Neural cell (in vitro differentiated cells): Measurements from ENCODE around the gene RUNX1. TPM values are rescaled to one million over a fixed set of nuclear protein-coding genes. Genes with fewer than 3 reads are reported as not detected.

Source experiments
- H2AFZ ChIP-seq: fragments of 200-600, 300-800 bp; sonication (generic), shearing (Covaris generic); 2 replicates; pipeline ENCODE4 v1.6.0; 2014; ENCODE audit warnings: low read depth, mild to moderate bottlenecking, antibody characterized with exemption, low read length, moderate library complexity
- H3F3A ChIP-seq: fragments of 200-600 bp; shearing (Covaris generic); 2 replicates; pipeline ENCODE4 v1.6.1; 2016; ENCODE audit warnings: mild to moderate bottlenecking, moderate library complexity, mixed read lengths, antibody characterized with exemption, low read length; ENCODE audit not compliant: insufficient read depth, poor library complexity, severe bottlenecking
- H3K27ac ChIP-seq: fragments of 200-600, 300-800 bp; sonication (generic), shearing (Covaris generic); 2 replicates; pipeline ENCODE4 v1.5.1; 2014; ENCODE audit warnings: mild to moderate bottlenecking, low read length, moderate library complexity
- H3K27me3 ChIP-seq: fragments of 300-800, 200-600 bp; sonication (generic), shearing (Covaris generic); 2 replicates; pipeline ENCODE4 v1.6.0; 2014; ENCODE audit warnings: mild to moderate bottlenecking, low read depth, low read length, moderate library complexity; ENCODE audit not compliant: insufficient read depth
- H3K36me3 ChIP-seq: fragments of 300-800, 200-600 bp; sonication (generic), shearing (Covaris generic); 2 replicates; pipeline ENCODE4 v1.5.1; 2014; ENCODE audit warnings: mild to moderate bottlenecking, antibody characterized with exemption, low read length, moderate library complexity; ENCODE audit not compliant: insufficient read depth
- H3K4me2 ChIP-seq: fragments of 300-800, 200-600 bp; sonication (generic), shearing (Covaris generic); 2 replicates; pipeline ENCODE4 v1.6.0; 2014; ENCODE audit warnings: mild to moderate bottlenecking, low read length
- H3K4me3 ChIP-seq: fragments of 300-800, 200-600 bp; sonication (generic), shearing (Covaris generic); 2 replicates; pipeline ENCODE4 v1.5.1; 2014; ENCODE audit warnings: mild to moderate bottlenecking, low read length, moderate library complexity
- H3K79me2 ChIP-seq: fragments of 200-600 bp; shearing (Covaris generic); replicated peaks from 2 replicates; pipeline ENCODE4 v1.6.0; 2014; ENCODE audit warnings: mild to moderate bottlenecking, low read length, moderate library complexity; ENCODE audit not compliant: insufficient read depth
- H3K9ac ChIP-seq: fragments of 300-800, 200-600 bp; sonication (generic), shearing (Covaris generic); 2 replicates; pipeline ENCODE4 v1.6.1; 2016; ENCODE audit warnings: mild to moderate bottlenecking, low read length, mixed read lengths
- H3K9me2 ChIP-seq: fragments of 200-600 bp; shearing (Covaris generic); 2 replicates; pipeline ENCODE4 v1.6.1; 2016; ENCODE audit warnings: mild to moderate bottlenecking, low read length, mixed read lengths; ENCODE audit not compliant: insufficient read depth
- H3K9me3 ChIP-seq: fragments of 200-600, 300-800 bp; sonication (generic), shearing (Covaris generic); 2 replicates; pipeline ENCODE4 v1.6.1; 2016; ENCODE audit warnings: mild to moderate bottlenecking, mixed run types, low read length, moderate library complexity, mixed read lengths
- H4K20me1 ChIP-seq: fragments of 200-600 bp; shearing (Covaris generic); 2 replicates; pipeline ENCODE4 v1.6.1; 2016; ENCODE audit warnings: mild to moderate bottlenecking, mixed run types; ENCODE audit not compliant: insufficient read depth
- EP300 ChIP-seq: fragments of 450-650 bp; conservative IDR thresholded peaks from 2 replicates; pipeline ENCODE4 v1.6.1; 2014; ENCODE audit warnings: antibody characterized with exemption, mild to moderate bottlenecking, moderate library complexity; ENCODE audit not compliant: poor library complexity, severe bottlenecking
- EZH2 ChIP-seq: fragments of 200-600, 300-800 bp; shearing (Covaris generic), sonication (generic); IDR thresholded peaks from 2 replicates; pipeline ENCODE4 v1.6.1; 2014; ENCODE audit warnings: antibody characterized with exemption, low read length, borderline replicate concordance, mild to moderate bottlenecking; ENCODE audit not compliant: insufficient read depth, poor library complexity, severe bottlenecking
- MXI1 ChIP-seq: fragments of 450-650 bp; conservative IDR thresholded peaks from 2 replicates; pipeline ENCODE4 v1.6.1; 2014; ENCODE audit warnings: antibody characterized with exemption, mild to moderate bottlenecking; ENCODE audit not compliant: poor library complexity, severe bottlenecking
- POLR2AphosphoS5 ChIP-seq: IDR thresholded peaks from 2 replicates; pipeline ENCODE4 v1.6.1; 2012
- RAD21 ChIP-seq: fragments of 450-650 bp; conservative IDR thresholded peaks from 2 replicates; pipeline ENCODE4 v1.6.1; 2014; ENCODE audit warnings: antibody characterized with exemption, mild to moderate bottlenecking, moderate library complexity
- SMC3 ChIP-seq: fragments of 450-650 bp; conservative IDR thresholded peaks from 2 replicates; pipeline ENCODE4 v1.6.1; 2014; ENCODE audit warnings: antibody characterized with exemption, mild to moderate bottlenecking, moderate library complexity; ENCODE audit not compliant: poor library complexity
- TAF1 ChIP-seq: IDR thresholded peaks from 2 replicates; pipeline ENCODE4 v1.6.1; 2012; ENCODE audit warnings: low read depth
- polyA plus RNA-seq: library from polyadenylated mRNA; depleted of rRNA; stranded (reverse); fragments of >200 nt; gene quantifications from 2 replicates; pipeline ENCODE4 v1.2.3, GENCODE V29; 2014
- TF ChIP-seq, protein P1 (sequence below): fragments of 450-650 bp; IDR thresholded peaks from 2 replicates; pipeline ENCODE4 v1.5.1; 2014; ENCODE audit warnings: antibody characterized with exemption, mild to moderate bottlenecking, moderate library complexity; ENCODE audit not compliant: poor library complexity, severe bottlenecking
- TF ChIP-seq, protein P2 (sequence below): IDR thresholded peaks from 2 replicates; pipeline ENCODE4 v1.6.1; 2012; ENCODE audit warnings: borderline replicate concordance

The RUNX1 gene
- polyA plus RNA-seq, 1 donor from 2014 or later = not detected

DNA sequence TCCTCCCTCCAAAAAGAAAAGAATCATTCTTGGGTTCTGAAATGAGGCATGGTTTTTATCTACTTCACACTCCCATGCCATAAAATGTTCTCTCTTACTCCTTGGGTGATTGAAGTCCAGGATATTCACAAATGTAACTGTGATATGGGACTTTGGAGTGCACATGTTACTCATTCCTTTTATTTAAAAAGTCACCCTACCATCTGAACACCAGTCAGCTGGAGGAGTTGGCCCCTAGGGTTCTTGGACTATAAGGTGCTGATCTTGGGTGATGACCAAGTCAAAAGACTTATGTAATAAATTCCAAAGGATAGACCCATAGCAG, 251.9 kb downstream of the RUNX1 start:
- no peak overlapping the region for H2AFZ ChIP-seq
- no peaks in the 10 kb centered on the region for H3K79me2 ChIP-seq
- TF ChIP-seq TAF1 (no peak), EZH2 (no peak), EP300 (no peak), MXI1 (no peak), RAD21 (no peak), SMC3 (no peak), POLR2AphosphoS5 (no peak)
- TF ChIP-seq, protein P1, sequence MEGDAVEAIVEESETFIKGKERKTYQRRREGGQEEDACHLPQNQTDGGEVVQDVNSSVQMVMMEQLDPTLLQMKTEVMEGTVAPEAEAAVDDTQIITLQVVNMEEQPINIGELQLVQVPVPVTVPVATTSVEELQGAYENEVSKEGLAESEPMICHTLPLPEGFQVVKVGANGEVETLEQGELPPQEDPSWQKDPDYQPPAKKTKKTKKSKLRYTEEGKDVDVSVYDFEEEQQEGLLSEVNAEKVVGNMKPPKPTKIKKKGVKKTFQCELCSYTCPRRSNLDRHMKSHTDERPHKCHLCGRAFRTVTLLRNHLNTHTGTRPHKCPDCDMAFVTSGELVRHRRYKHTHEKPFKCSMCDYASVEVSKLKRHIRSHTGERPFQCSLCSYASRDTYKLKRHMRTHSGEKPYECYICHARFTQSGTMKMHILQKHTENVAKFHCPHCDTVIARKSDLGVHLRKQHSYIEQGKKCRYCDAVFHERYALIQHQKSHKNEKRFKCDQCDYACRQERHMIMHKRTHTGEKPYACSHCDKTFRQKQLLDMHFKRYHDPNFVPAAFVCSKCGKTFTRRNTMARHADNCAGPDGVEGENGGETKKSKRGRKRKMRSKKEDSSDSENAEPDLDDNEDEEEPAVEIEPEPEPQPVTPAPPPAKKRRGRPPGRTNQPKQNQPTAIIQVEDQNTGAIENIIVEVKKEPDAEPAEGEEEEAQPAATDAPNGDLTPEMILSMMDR = no peak
- TF ChIP-seq, protein P2, sequence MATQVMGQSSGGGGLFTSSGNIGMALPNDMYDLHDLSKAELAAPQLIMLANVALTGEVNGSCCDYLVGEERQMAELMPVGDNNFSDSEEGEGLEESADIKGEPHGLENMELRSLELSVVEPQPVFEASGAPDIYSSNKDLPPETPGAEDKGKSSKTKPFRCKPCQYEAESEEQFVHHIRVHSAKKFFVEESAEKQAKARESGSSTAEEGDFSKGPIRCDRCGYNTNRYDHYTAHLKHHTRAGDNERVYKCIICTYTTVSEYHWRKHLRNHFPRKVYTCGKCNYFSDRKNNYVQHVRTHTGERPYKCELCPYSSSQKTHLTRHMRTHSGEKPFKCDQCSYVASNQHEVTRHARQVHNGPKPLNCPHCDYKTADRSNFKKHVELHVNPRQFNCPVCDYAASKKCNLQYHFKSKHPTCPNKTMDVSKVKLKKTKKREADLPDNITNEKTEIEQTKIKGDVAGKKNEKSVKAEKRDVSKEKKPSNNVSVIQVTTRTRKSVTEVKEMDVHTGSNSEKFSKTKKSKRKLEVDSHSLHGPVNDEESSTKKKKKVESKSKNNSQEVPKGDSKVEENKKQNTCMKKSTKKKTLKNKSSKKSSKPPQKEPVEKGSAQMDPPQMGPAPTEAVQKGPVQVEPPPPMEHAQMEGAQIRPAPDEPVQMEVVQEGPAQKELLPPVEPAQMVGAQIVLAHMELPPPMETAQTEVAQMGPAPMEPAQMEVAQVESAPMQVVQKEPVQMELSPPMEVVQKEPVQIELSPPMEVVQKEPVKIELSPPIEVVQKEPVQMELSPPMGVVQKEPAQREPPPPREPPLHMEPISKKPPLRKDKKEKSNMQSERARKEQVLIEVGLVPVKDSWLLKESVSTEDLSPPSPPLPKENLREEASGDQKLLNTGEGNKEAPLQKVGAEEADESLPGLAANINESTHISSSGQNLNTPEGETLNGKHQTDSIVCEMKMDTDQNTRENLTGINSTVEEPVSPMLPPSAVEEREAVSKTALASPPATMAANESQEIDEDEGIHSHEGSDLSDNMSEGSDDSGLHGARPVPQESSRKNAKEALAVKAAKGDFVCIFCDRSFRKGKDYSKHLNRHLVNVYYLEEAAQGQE = no peak
- H4K20me1 ChIP-seq = no peaks in the 10 kb centered on the region
- peak overlapping the region; percentile 6 for H3K9ac ChIP-seq
- H3K27ac ChIP-seq = no peak overlapping the region
- H3K4me3 ChIP-seq = peak overlapping the region; percentile 10
- H3K36me3 ChIP-seq = no peaks in the 10 kb centered on the region
- H3F3A ChIP-seq = no peaks in the 10 kb centered on the region
- no peak overlapping the region for H3K4me2 ChIP-seq
- no peaks in the 10 kb centered on the region for H3K9me3 ChIP-seq
- H3K9me2 ChIP-seq = no peaks in the 10 kb centered on the region
- H3K27me3 ChIP-seq = no peaks in the 10 kb centered on the region

- H3K4me2 ChIP-seq = no peak overlapping the region
These were observed 252.4 kb downstream of the RUNX1 start for GRCh38 chr21:34796518-34797200.

More at GRCh38 chr21:34796518-34797200, 252.4 kb downstream of the RUNX1 start:
- Histone ChIP-seq H3K9me2 (no peaks in the 10 kb centered on the region), H3F3A (no peaks in the 10 kb centered on the region), H3K9me3 (no peaks in the 10 kb centered on the region), H3K27ac (peak overlapping the region; percentile 19), H4K20me1 (no peaks in the 10 kb centered on the region), H3K9ac (peak overlapping the region; percentile 6), H3K79me2 (no peaks in the 10 kb centered on the region), H3K27me3 (no peaks in the 10 kb centered on the region), H3K4me3 (peak overlapping the region; percentile 10), H3K36me3 (no peaks in the 10 kb centered on the region), H2AFZ (no peak overlapping the region)
- TF ChIP-seq POLR2AphosphoS5 (peak; percentile 57), EZH2 (no peak), EP300 (peak; percentile 70)
